Testis (tissue), 3 donors: ENCODE measurements around the gene COL12A1. TPM values are rescaled to one million over a fixed set of nuclear protein-coding genes. Genes with fewer than 3 reads are reported as not detected.

Source experiments
- DNase-seq: peaks from one replicate; pipeline ENCODE4 v3.0.0-alpha.2; 2019
- H3K27ac ChIP-seq, 2 donors: fragments of 200-600 bp; sonication (generic); one replicate each; pipeline ENCODE4 v1.5.1; 2019
- H3K27me3 ChIP-seq: fragments of 200-600 bp; sonication (generic); one replicate; pipeline ENCODE4 v1.5.1; 2019
- H3K36me3 ChIP-seq: fragments of 200-600 bp; sonication (generic); one replicate; pipeline ENCODE4 v1.5.1; 2017; ENCODE audit warnings: low read depth; ENCODE audit errors: missing control alignments
- H3K4me1 ChIP-seq: fragments of 200-600 bp; sonication (generic); one replicate; pipeline ENCODE4 v1.5.1; 2019
- H3K4me3 ChIP-seq, 2 donors: fragments of 200-600 bp; sonication (generic); one replicate each; pipeline ENCODE4 v1.5.1; 2017 to 2019
- H3K9me3 ChIP-seq: fragments of 200-600 bp; sonication (generic); one replicate; pipeline ENCODE4 v1.5.1; 2017
- CTCF ChIP-seq, 3 experiments: fragments of 450-650 bp in 2 of 3; fragments of 200-600 bp in 1 of 3; sonication (generic) in 1 of 3; IDR thresholded peaks; one replicate each; pipeline ENCODE4 v1.5.1; 2016 to 2019; ENCODE audit warnings: antibody characterized with exemption in 3 of 3, mild to moderate bottlenecking in 2 of 3, moderate library complexity in 1 of 3
- POLR2A ChIP-seq: fragments of 450-650 bp; IDR thresholded peaks from one replicate; pipeline ENCODE4 v1.6.1; 2017; ENCODE audit warnings: antibody characterized with exemption, mild to moderate bottlenecking, moderate library complexity
- WGBS, 2 donors: methylation state at CpG; one replicate each; pipeline ENCODE4 v1.1.5; 2018; 5-methylcytosine and 5-hydroxymethylcytosine counted together
- intact Hi-C: fragments of 100-400 bp; cut with DNase I; formaldehyde crosslinking; loops from one replicate; pipeline ENCODE4 v1.15.1; 2023; ENCODE audit warnings: low total_unique reads
- polyA plus RNA-seq: library from polyadenylated mRNA; stranded (reverse); fragments of 350-450 nt; fragmentation: Illumina TruSeq; extraction: RNeasy Lipid Tissue Mini Kit (QIAGEN cat#74804); gene quantifications from one replicate; pipeline ENCODE4 v1.2.3, GENCODE V29; 2014; ENCODE audit warnings: low read depth, low replicate concordance; ENCODE audit not compliant: insufficient read depth
- total RNA-seq, 2 donors: library from RNA; depleted of rRNA; stranded (reverse); fragments of >200 nt; gene quantifications; one replicate each; pipeline ENCODE4 v1.2.3, GENCODE V29; 2016

COL12A1 gene
- total and polyA plus RNA-seq, 3 donors from 2014 or later: 11.4 to 27.3 (median 13.6) TPM

DNA sequence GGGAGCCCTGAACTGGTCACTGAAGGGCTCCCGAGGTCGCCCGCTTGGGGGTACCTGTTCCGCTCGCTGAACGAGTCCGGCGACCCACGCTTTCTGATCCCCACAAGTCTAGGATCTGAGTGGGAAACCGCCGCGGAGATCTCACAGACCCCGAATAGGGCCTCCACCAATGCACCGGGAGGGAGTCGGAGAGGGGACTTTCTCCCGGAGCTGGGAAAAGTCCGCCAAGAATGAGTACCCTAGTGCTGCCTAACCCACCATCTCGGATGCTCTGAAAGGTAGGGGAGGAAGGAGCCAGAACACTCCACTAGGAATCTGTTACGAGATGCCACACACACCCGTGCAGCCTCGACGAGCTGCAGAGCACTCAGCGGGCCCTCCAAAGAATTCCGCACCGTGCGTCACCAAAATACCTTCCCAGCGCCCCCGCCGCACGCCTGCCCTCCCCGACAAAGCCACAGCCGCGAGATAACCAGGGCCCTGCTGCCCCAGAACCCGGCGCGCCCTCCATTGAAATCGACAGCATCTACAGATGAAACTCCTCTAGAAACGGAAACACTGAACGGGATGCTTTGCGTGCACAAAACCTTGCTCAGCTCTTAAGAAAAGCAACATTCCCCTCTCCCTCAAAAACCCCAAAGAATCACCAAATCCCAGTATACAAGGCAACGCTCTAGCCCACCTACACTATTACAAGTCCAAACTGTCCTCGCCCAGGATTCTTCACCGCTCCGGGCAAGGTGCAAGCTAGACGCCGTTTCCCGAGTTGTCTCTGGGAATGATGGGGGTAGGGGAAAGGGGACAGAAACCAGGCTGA lies 686 bp downstream of the COL12A1 start:
- TF ChIP-seq CTCF (IDR thresholded peaks at IDR 0.05) (no peak), POLR2A (no peak)
- Histone ChIP-seq H3K36me3 (no peaks in the 10 kb centered on the region), H3K4me1 (peaks cover 18% of the 10 kb centered on the region), H3K27ac (peak overlapping the region; percentile 28 to 67), H3K27me3 (no peaks in the 10 kb centered on the region), H3K4me3 (peak overlapping the region; percentile 51 to 71), H3K9me3 (no peaks in the 10 kb centered on the region)
- intact Hi-C loops: loop anchor here (10.0 kb wide), 2 partner anchors 790 to 1460 kb away; no protein-coding TSS in a partner anchor
- no peak for DNase-seq
- 1% methylated on average over 28 to 42 of the region's 47 CpGs for WGBS, 2 donors

GRCh38 chr6:75204217-75204958 lies 1.5 kb downstream of the COL12A1 start:
- H3K4me1 ChIP-seq: peaks cover 18% of the 10 kb centered on the region
- H3K27me3 ChIP-seq: no peaks in the 10 kb centered on the region
- peak overlapping the region; percentile 28 to 67 for H3K27ac ChIP-seq
- WGBS, 2 donors: 1% methylated on average over 35 of the region's 35 CpGs
- H3K4me3 ChIP-seq: peak overlapping the region; percentile 51 to 71
- peak; percentile 84 for DNase-seq
- intact Hi-C loops: loop anchor here (10.0 kb wide), 2 partner anchors 790 to 1460 kb away; no protein-coding TSS in a partner anchor
- H3K36me3 ChIP-seq: no peaks in the 10 kb centered on the region
- TF ChIP-seq POLR2A: no peak
- peak; percentile 43 to 75 (median 58) for TF ChIP-seq CTCF (IDR thresholded peaks at IDR 0.05)
- no peaks in the 10 kb centered on the region for H3K9me3 ChIP-seq

- no peak for DNase-seq
- Histone ChIP-seq H3K4me3 (no peak overlapping the region), H3K27me3 (no peaks in the 10 kb centered on the region), H3K36me3 (no peaks in the 10 kb centered on the region), H3K4me1 (peaks cover 14% of the 10 kb centered on the region), H3K9me3 (no peaks in the 10 kb centered on the region), H3K27ac (no peak overlapping the region)
- intact Hi-C loops: loop anchor here (10.0 kb wide), 2 partner anchors 789 to 1459 kb away; no protein-coding TSS in a partner anchor
- 8 to 26% methylated on average over 5 of the region's 5 CpGs for WGBS, 2 donors
- TF ChIP-seq CTCF (IDR thresholded peaks at IDR 0.05) (no peak), POLR2A (no peak)
Observed at GRCh38 chr6:75203721-75204120, 2.1 kb downstream of the COL12A1 start.

DNA sequence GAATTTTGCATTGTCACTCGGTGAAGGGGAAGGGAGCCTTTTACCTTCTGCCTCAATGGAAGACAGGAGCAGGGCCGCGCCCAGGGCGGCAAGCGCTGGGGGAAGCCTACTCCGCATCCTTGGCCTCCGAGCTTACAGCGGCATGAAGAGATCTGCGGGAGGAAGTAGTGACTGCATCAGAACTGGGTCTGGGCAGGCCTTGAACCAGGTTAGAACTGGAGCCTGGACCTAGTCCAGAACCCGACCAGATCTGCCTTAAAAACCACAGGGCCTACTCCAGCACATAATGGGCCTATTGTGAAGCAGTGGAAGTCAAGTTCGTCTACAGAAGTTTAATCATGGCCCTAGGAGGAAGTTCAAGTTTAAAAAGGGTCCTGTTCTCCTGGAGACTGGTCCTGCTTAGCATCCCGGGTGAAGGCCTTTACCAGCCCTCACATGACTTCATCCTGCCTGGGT lies 3.1 kb downstream of the COL12A1 start:
- H3K9me3 ChIP-seq: no peaks in the 10 kb centered on the region
- H3K4me1 ChIP-seq: peaks cover 8% of the 10 kb centered on the region
- intact Hi-C loops: loop anchor here (10.0 kb wide), 2 partner anchors 788 to 1458 kb away; no protein-coding TSS in a partner anchor
- H3K36me3 ChIP-seq: no peaks in the 10 kb centered on the region
- H3K27me3 ChIP-seq: no peaks in the 10 kb centered on the region
- H3K4me3 ChIP-seq: peak overlapping the region in 1 of 2 donors; percentile 1
- DNase-seq: no peak
- 59 to 61% methylated on average over 11 to 12 of the region's 12 CpGs for WGBS, 2 donors
- TF ChIP-seq POLR2A (no peak), CTCF (IDR thresholded peaks at IDR 0.05) (no peak)
- H3K27ac ChIP-seq: no peak overlapping the region
